Stimulated activated CD8-positive, alpha-beta memory T cell treated with anti-CD3 and anti-CD28 coated beads, Interleukin-7, amount 100 ng/mL, for 24 hours (primary cell): ENCODE results near the gene SLC18B1.
"Not testable (repeated sequence)": the region's sequence is repeated elsewhere in the genome, so short reads cannot be mapped to it uniquely, and the experiment has no call there.

Experiments
- DNase-seq: peaks from one replicate; pipeline ENCODE4 v3.0.0-alpha.2; 2020; ENCODE audit warnings: low read depth

The SLC18B1 gene

GRCh38 chr6:132798869-132799538 is 567 bp upstream of the SLC18B1 start:
- peak; percentile 57 for DNase-seq

GRCh38 chr6:132795461-132795860 is 3.0 kb downstream of the SLC18B1 start:
- DNase-seq, result no peak

GRCh38 chr6:132792510-132792909 is 5.9 kb downstream of the SLC18B1 start:
- no peak for DNase-seq

- no peak for DNase-seq
Observed at GRCh38 chr6:132790450-132790849, 8.0 kb downstream of the SLC18B1 start.

GRCh38 chr6:132789396-132789776 is 9.1 kb downstream of the SLC18B1 start:
- DNase-seq, result no peak

GRCh38 chr6:132788658-132789395 is 9.6 kb downstream of the SLC18B1 start:
- DNase-seq, result no peak

GRCh38 chr6:132785936-132786335 is 12.5 kb downstream of the SLC18B1 start:
- DNase-seq, result no peak

- no peak for DNase-seq
Observed at GRCh38 chr6:132780770-132781371, 17.6 kb downstream of the SLC18B1 start.

GRCh38 chr6:132777881-132778280 is 20.6 kb downstream of the SLC18B1 start:
- DNase-seq, result not testable (repeated sequence)

GRCh38 chr6:132768051-132768517 is 30.4 kb downstream of the SLC18B1 start:
- DNase-seq, result no peak

GRCh38 chr6:132765560-132765959 is 32.9 kb downstream of the SLC18B1 start:
- no peak for DNase-seq

- no peak for DNase-seq
Observed at GRCh38 chr6:132764370-132764769, 34.1 kb downstream of the SLC18B1 start.

GRCh38 chr6:132763269-132763668 is 35.2 kb downstream of the SLC18B1 start:
- no peak for DNase-seq

- no peak for DNase-seq
Observed at GRCh38 chr6:132760256-132760655, 38.2 kb downstream of the SLC18B1 start.

GRCh38 chr6:132758689-132759088 is 39.7 kb downstream of the SLC18B1 start:
- no peak for DNase-seq

- DNase-seq, result no peak
Observed at GRCh38 chr6:132752255-132752654, 46.2 kb downstream of the SLC18B1 start.

- DNase-seq, result no peak
Observed at GRCh38 chr6:132751828-132752227, 46.6 kb downstream of the SLC18B1 start.

GRCh38 chr6:132751306-132751705 is 47.1 kb downstream of the SLC18B1 start:
- DNase-seq, result no peak

- no peak for DNase-seq
Observed at GRCh38 chr6:132750455-132751248, 47.8 kb downstream of the SLC18B1 start.

GRCh38 chr6:132749111-132749510 is 49.3 kb downstream of the SLC18B1 start:
- no peak for DNase-seq

- DNase-seq, result no peak
Observed at GRCh38 chr6:132748446-132748845, 50.0 kb downstream of the SLC18B1 start.

GRCh38 chr6:132746048-132746447 is 52.4 kb downstream of the SLC18B1 start:
- DNase-seq, result no peak
